ENCODE measurements around the gene IGF2BP2.

DNA sequence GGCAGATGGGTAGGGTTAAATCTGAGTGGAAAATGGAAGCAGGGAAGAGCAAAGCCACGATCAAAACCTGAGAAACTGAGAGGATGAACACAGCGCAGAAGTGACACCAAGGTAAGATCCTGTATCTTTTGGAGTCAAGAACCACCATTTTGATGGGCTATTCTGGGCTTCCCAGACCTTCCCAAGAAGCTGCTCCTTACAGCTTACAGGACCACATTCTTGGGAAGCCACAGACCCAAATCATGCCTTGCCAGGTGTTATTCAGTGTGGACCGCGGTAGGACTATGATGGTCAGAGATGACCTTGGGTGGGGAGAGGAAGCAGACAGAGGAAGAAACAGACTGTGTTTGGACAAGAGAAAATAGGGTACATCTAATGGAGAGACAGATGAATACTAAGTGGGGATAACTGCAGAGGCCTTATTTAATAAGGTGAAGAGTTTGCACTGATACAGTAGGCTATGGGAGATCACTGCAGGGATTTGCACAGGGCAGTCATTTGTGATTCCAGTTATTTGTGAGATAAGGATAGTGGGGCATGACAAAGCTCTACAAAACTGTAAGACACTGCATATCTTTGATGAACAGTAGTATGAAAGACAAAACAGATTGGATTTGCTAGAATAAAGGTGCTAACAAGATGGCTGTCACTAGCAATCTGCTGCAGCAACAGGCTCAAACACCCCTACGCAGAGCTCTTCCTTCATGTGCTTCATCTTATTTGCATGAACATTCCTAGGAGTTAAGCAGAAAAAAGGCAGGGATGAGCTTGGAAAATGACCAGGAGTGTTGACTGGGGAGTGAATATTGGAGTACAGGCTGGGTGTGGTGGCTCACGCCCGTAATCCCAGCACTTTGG, 105.9 kb downstream of the IGF2BP2 start:
- TF ChIP-seq TAF1 (IDR thresholded peaks at IDR 0.05; ENCODE audit: borderline replicate concordance, low read depth, low read length) (no peak), POLR2AphosphoS5 (IDR thresholded peaks at IDR 0.05; ENCODE audit: low read depth, low read length) (no peak)

All from GM12892 (cell line).